HG03139 (cell line): ENCODE measurements around the gene MTHFR.

Source experiments
- ATAC-seq: cut with Tn5 transposase; IDR thresholded peaks from one replicate; pipeline ENCODE4 v1.9.1; 2021; ENCODE audit not compliant: unreplicated experiment

Gene MTHFR

DNA sequence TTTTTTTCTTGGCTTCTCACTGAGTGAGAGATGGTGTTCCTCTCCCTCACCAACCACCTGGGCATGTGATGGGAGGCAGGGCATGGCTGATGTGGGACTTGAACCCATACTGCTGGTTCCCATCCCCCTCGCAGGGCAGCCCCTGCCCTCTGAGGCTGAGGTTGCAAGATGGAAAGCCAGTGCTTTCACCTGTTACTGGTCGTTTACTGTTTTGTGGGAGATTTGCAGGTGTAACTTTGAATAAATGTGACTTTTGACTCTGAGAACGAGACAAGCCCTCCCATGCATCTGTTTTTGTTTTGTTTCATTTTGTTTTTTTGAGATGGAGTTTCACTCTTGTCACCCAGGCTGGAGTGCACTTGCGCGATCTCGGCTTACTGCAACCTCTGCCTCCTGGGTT lies 22.2 kb downstream of the MTHFR start:
- no peak for ATAC-seq

DNA sequence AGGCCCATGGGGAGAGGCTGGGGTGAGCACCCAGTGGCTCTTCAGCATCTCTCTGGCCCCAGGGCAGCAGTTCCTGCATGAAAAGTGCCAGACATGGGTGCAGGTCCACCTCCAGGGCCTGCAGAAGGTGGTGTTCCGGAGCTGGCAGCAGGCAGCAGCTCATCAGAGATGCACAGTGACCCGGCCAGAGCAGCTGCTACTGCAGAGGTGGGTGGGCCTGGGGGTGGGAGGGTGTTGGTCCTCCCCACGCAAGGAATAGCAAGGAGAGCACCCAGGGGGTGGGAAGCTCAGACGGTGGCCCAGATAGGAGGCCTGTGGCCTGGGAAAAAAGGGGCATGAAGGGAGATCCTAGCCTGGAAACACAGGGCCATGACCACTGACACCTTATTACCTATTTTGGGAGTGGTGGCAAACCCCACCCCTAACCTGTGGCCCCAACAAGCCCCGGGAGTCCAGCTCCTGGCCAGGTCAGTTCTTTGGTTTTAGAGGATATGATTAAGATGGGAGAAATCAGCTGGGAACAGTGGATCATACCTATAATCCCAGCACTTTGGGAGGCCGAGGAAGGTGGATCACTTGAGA lies 23.5 kb downstream of the MTHFR start:
- ATAC-seq, result no peak

DNA sequence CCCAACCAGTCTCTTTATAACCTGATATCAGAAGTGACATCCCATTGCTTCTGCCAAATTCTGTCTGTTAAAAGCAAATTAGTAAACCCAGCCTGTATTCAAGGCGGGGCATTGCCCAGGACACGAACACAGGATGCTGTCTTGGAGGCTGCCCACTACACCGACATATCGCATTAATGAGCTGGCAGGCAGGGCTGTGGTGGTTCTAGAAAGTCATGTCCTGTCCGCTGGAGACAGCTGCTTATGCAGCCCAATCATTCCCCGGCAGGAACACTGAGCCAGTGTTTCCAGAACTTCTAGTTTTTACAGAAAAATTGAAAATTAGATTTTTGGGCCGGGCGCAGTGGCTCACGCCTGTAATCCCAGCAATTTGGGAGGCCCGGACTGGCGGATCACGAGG lies 24.5 kb downstream of the MTHFR start:
- no peak for ATAC-seq

DNA sequence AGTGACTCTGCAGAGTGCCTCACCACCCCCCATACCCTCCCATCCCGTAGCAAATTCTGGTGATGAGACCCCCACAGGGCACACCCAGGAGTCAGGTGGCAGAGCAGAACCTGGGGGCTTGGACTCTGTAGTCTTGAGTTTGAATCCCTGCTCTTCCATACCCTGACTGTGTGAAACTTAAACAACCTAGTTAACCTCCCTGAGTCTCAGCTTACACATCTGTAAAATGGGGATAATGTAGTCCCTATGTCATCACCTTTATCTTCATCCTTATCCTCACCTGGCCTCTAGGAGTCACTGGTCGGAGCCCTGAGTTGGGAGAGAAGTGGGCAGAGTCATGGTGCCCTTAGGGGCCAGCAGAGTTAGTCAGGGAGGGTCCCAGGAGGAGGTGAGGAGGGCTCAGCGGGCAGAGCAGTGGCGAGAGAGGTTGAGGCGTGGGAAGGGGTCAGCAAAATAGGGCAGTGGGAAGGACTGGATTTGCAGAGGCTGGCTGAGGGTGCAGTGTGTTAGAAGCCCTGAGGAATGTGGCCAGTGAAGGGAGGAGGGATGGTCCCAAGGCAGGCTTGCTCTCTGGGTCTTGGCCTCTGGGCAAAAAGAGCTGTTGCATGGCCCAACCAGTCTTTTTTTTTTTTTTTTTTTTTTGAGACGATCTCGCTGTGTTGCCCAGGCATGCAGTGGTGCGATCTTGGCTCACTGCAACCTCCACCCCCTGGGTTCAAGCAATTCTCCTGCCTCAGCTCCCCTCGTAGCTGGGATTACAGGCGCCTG lies 25.2 kb downstream of the MTHFR start:
- ATAC-seq, result no peak

DNA sequence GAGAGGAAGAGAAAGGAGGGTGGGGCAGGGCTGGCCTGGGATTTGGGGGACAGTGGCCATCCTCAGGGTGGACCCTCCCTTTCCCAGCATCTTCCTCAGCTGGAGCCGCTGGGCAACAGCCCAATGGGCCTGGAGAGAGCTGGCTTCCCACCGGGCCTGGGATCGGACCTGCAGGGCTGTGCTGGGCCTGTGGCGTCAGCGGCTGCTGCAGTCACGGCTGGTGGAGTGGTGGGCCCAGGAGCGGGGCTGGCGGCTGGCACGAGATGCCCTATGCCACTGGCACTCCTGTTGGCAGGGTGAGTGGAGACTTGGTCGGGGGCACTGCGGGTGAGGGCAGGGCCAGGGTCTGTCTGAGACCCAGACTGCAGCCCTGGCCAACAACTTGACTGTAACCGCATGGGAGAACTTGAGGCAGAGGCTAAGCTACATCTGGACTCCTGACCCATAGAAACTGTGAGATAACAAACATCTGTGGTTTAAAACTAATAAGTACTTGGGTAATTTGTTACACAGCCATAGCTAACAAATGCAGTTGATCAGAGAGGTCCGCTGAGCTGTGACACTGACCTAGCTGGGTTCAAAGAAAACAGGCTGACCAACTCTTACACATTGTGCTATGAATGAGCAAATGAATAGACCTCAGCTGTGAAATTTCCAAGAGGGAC lies 25.9 kb downstream of the MTHFR start:
- ATAC-seq, result no peak

DNA sequence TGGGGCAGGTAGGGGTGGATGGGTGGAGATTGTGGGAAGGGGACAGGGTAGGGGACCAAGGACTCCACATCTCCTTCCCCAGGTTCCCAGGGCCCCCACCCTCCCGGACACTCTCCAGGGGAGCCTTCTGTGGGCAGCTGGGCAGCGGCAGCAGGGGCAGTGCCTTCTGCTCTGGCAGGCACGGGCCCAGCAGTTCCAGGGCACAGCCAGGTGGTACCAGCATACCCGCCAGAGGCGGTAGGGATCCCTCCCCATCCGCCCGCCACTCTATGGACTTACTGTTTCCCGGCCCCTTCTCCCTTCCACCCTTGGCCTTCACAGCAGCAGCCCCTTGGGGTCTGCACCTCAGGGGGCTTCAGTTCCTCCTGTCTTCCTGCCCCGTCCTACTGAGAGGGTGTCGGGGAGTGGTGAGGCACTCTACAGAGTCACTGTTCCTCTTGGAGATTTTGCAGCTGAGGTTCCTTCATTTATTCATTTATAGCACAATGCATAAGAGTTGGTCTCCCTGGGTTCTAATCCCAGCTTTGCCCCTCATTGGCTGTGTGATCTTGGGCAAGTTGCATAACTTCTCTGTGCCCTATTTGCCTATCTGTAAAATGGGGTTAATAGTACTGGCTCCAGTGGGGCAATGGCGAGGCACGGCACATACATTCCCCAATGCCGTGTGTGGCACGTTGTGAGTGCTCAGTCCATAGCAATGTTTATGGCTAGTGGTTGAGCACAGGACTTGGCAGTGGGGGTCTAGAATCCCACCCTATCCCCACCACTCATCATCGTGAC lies 26.7 kb downstream of the MTHFR start:
- ATAC-seq, result no peak

DNA sequence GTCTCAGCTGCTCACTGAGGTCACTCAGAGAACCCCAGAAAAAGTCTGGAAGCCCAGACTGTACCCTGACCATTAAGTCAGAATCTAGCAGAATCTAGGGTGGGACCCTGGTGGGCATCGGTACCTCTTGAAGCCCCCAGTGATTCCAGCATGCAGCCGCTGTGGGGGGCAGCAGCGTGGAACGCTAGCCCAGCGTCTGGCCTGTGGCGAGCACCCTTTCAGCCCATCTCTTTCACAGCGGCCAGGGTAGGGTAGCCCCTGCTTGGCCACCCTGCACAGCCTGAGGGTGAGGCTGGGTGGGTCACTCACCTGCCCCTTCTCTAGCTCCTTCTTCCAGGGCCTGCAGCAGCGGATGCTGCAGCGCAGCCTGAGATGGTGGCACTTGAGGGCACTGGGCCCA lies 27.4 kb downstream of the MTHFR start:
- no peak for ATAC-seq

DNA sequence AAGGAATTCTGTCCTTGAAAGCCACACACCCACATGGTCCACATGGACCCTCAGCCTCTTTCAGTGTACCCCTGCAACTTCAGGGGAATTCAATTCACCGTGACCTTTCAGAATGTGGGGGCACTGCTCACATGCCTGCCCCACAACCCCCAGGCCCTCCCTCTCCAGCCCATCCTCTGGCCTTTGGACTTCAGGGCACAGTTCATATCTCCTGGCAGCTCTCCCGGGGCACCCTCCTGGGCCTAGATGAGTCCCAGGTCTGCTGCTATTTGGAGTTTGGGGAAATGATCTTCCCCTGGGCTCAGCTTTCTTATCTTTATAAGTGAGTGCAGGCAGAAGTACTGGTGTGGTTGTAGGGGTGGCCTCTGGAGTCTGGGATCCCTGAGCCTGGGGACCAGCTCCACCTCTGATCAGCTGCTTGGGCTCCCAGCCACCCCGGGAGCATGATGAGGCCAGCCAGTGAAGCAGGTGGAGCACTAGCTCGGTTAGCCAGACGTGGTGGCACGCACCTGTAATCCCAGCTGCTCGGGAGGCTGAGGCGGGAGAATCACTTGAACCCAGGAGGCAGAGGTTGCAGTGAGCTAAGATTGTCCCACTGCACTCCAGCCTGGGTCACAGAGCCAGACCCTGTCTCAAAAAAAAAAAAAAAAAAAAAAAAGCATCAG lies 28.0 kb downstream of the MTHFR start:
- no peak for ATAC-seq

DNA sequence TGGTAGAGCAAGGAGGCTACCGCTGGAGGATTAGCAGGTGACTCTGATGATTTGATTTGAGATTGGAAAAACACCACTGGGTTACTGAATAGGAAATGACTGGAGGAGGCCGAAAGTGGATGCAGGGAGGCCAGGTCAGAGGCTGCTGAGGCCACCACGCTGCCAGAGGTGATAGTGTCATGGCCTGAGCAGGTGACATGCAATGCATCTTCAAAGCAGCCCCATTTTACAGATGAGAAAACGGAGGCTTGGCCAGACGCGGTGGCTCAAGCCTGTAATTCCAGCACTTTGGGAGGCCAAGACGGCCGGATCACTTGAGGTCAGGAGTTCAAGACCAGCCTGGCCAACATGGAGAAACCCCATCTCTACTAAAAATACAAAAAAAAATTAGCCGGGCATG lies 31.0 kb downstream of the MTHFR start:
- ATAC-seq, result no peak

DNA sequence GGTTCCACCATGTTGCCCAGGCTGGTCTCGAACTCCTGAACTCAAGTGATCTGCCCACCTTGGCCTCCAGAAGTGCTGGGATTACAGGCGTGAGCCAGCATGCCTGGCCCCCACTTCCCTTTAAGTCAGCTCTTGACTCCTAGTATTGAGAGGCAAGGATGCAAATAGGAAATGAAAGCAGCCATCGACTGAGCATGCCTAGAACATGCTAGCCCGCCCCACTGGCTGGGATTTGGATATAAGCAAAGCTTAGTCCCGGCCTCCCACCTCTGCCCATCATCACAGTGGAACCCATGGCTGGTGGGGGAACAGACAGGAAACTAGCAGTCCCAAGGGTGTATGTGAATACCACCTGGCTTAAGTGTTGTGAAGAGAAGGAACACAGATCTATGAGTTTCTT lies 33.3 kb downstream of the MTHFR start:
- ATAC-seq, result no peak

DNA sequence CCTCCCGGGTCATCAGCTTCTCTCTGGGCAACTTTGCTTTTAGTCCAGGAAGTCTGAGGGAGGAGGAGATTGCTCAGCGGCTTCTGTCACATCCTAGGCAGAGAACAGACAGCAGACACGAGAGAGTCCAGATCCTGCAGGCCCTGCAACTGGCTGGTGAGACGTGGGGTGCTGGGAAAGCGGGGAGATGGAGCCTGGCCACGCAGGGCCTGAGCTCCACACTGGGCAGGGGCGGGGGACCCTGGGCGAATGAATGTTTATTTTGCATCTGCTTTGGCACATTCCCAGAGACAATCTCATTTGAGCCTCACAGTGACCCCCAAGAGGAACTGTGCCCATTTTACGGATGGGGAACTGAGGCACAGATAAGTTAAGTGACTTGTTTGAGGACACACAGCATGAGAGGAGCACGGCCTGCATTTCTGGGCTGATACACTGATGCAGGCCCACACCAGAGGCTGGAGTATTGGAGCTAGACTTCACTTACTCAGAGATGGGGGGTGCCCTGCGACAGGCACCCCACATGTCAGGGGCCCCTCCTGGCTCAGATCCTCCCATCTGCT lies 34.2 kb downstream of the MTHFR start:
- ATAC-seq, result no peak

DNA sequence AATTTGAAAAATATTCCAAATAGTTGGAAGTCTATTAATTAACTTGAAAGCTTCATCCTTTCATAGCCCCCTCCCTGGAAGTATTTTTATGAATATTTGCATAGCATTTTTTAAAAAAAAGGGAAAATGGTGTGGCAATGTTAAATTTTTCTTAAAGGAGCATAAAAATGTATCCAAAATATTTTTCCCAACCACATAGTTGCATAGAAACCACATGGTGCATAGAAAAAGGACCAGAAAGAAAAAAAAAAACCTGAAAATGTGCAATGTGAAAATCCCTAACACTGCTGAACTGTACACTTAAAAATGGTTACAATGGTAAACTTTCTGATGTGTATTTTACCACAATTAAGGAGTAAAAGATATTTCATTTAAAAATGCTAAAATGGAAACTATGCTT lies 35.8 kb downstream of the MTHFR start:
- no peak for ATAC-seq

DNA sequence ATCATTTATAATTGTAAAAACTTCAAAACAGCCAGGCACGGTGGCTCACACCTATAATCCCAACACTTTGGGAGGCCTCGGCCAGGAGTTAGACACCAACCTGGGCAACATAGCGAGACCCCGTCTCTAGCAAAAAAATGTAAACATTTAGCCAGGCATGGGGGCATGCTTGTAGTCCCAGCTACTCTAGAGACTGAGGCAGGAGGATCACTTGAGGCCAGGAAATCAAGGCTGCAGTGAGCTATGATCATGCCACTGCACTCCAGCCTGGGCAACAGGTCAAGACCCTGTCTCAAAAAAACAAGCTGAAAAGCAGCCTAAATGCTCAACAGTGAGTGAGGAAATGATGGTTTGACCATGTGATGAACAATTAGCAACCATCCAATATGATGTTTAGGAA lies 36.5 kb downstream of the MTHFR start:
- no peak for ATAC-seq

DNA sequence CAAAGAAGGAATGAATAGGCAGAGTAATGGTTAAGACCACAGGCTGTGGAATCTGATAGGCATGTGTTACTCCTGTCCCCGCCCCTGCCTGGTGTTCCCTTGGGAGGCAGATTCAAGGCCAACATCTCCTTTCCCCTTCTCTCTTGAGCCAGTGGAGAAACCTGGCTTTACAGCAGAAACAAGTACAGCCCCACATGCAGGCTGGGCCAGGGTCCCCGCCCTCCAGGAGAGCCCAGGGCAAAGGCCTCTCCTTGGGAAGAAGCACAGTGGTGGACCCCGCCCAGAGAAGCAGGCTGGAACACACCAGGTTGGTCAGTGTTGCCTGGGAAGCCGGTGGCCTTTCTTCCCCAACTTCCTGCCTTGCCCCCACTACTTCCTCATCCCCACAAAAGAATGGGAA lies 36.9 kb downstream of the MTHFR start:
- ATAC-seq, result no peak

DNA sequence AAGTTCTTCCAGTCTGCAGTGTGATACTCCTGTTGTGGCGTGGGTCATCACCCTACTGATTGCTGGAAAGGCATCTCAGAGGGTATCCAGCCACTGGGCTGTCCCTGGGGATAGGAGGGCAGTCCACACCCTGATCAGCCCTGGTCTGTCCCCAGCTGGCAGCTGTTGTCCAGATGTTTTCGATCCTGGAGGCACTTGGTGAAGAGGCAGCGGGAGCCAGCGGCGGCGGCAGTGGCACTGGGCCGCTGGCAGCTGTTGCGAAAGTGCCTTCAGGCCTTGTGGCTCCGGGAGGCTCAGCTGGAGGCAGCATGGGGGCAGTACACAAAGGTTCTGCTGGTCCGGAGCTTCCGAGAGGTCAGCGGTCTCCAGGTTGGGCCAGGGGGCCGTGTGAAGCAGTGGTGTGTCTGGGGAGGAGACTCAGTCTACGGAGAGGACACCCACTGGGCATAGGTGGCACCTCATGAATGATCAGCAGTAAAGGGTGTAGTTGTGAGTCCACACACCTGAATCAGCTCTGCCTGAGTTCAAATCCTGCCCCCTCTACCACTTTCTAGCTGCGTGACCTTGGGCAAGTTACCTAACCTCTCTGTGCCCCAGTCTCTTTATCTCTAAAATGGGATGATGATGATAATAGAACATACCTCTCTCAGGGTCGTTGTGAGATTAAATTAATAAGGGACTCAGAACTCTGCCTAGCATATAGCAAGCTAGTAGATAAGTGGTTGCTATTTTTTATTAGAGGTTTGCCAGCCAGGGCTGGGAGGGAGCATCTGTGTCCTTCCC lies 37.7 kb downstream of the MTHFR start:
- no peak for ATAC-seq

DNA sequence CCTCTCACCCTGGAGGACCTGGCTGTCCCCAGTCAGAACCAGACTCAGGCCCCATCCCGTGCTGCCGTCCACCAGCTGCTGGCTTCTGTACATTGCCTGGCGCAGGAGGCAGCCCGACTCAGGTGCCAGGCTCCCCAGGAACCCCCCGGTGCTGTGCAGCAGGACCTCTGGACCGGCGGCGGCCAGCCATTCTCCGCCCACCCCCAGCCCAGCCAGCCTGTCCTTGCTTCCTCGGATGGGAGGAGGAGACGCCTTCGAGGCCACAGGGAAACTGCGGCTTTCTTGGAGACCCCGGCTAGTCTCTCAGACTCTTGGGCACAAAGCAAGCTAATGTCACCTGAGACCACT lies 39.4 kb downstream of the MTHFR start:
- no peak for ATAC-seq

DNA sequence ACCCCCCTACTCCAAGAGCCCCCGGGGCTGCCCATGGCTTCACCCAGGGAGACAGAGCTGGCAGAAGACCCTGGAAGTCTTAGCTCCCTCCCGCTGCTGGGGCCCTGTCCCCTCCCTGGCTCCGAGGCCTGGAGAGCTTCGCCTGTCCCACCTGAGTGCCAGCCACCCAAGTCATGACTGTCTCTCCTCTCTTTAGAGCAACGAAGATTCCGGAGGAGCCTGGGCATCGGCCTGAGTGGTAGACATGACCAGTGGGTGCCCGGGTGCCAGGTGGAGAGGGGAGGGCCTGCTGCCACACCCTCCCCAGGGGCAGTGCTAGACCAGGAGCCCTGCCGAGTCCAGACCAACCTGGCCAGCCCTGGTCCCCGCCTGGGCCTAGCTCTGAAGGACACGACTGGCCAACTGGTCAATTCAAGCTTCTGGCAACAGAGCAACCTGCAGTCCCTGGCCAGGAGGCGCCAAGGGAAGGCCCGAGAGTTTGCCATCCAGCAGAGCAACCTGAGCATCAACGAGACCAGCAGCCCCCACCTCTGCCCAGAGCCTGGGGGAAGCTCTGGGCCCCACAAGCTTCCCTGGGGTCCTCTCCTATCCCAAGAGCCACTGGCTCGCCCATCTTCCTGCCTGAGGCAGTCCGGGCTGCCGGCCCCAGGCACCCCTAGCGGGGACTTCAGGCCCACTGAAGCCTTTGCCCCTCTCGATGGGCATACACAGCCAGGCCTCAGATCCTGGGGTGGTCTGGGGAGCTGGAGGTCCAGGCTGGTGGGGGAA lies 39.9 kb downstream of the MTHFR start:
- ATAC-seq, result no peak

DNA sequence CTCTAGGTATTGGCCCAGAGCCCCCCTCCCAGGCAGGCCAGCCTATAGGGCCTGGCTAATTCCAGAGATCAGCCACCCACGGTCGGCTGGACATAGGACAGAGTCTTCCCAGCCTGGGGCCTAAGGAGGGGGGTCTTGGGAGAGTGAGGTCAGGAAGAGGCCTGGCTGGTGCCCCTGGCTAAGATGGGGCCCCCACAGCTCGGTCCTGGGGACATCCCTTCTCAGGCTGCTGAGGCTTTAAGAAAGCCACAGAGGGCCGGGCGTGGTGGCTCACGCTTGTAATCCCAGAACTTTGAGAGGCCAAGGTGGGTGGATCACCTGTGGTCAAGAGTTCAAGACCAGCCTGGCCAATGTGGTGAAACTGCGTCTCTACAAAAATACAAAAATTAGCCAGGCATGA lies 41.2 kb downstream of the MTHFR start:
- ATAC-seq, result no peak

DNA sequence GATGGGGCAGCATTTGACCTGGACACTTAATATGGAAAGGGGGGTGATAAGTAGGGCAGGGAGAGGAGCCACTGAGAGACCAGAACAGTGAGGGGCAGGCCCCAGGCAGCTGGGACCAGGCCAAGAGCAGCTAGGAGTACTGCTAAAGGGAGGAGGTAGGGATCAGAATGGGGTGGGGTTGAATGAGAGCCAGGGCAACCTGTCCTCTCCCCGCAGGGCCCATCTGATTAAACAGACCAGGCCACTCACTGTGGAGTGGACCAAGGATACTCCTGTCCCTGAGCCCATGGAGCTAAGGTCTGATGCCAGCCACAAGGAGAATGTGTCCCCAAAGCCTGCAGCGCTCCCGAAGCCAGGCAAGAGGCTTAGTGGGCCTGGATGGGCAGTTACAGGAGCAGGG lies 41.6 kb downstream of the MTHFR start:
- ATAC-seq, result no peak
